ENCODE data around the gene ITGB1BP1.

Gene ITGB1BP1

DNA sequence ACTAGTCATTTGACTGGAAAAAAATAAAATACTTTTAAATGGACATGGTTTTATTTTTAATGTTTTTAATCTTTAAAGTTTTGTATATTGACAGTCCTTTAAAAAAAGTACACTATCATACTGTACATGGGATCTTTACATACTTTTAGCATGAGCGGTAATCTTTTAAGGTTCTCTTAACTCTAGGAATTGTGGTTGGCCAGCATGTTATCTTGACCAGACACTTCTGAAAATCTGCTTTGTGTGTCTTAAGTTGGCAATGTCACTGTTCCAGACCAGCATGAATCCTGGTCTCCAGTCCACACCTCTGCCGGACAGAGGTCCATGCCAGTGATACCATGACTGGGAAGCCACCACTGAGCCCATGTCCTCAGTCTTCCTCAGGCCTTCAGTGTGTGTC lies 17.7 kb downstream of the ITGB1BP1 start:
- CTCF ChIA-PET: no interaction called here
- no peak for DNase-seq (ENCODE audit: low read depth, low spot score)
- POLR2A ChIA-PET: no interaction called here
- TF ChIP-seq, protein P1, sequence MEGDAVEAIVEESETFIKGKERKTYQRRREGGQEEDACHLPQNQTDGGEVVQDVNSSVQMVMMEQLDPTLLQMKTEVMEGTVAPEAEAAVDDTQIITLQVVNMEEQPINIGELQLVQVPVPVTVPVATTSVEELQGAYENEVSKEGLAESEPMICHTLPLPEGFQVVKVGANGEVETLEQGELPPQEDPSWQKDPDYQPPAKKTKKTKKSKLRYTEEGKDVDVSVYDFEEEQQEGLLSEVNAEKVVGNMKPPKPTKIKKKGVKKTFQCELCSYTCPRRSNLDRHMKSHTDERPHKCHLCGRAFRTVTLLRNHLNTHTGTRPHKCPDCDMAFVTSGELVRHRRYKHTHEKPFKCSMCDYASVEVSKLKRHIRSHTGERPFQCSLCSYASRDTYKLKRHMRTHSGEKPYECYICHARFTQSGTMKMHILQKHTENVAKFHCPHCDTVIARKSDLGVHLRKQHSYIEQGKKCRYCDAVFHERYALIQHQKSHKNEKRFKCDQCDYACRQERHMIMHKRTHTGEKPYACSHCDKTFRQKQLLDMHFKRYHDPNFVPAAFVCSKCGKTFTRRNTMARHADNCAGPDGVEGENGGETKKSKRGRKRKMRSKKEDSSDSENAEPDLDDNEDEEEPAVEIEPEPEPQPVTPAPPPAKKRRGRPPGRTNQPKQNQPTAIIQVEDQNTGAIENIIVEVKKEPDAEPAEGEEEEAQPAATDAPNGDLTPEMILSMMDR (IDR thresholded peaks at IDR 0.05; ENCODE audit: insufficient read depth, low read length, missing control alignments): no peak
- no peak overlapping the region for H3K4me3 ChIP-seq (ENCODE audit: low read depth, low read length)

DNA sequence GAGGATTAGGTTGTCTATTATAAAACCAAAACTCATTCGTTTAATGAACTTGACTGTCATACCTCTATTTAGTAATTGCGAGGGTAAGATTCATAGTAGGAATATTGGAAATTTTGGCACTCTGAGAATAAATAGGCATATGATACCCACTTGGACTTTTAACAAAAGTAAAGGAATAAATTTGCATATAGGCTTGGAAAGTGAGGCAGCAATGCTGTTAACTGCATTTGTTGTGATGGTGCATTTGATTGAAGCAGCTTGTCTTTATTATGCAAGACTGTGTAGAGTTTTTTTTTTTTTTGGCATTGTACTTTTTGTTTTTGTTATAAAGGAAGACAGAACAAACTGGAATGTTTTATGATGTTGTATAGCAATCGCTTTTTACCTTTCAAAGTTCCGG lies 18.9 kb downstream of the ITGB1BP1 start:
- CTCF ChIA-PET: interaction anchor here (1.2 kb wide), 1 partner anchor 10 kb away, joined by 3 read pairs; no protein-coding TSS in a partner anchor
- no peak overlapping the region for H3K4me3 ChIP-seq (ENCODE audit: low read depth, low read length)
- POLR2A ChIA-PET: no interaction called here
- TF ChIP-seq, protein P1 (IDR thresholded peaks at IDR 0.05; ENCODE audit: insufficient read depth, low read length, missing control alignments): no peak
- DNase-seq (ENCODE audit: low read depth, low spot score): no peak

DNA sequence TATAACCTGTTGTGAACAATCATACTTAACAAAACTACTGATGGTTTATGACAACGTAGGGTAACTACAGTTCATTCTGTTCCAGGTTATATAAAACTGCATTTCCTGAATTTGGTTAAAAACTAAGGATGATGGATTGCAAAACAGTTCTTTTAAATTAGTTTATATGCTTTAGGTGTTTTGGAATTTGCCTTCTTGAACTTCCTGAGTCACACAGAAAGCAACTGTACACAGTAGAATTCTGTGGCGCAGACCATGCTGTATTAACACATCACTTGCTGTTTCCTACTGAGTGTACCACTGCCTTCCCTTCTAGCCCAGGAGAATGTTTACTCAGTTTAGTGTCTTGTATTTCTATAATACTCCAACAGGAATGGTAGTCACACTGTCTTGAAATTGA lies 19.4 kb downstream of the ITGB1BP1 start:
- TF ChIP-seq, protein P1 (IDR thresholded peaks at IDR 0.05; ENCODE audit: insufficient read depth, low read length, missing control alignments): no peak
- ChIA-PET CTCF (interaction anchor here (1.2 kb wide), 1 partner anchor 10 kb away, joined by 3 read pairs; no protein-coding TSS in a partner anchor), POLR2A (no interaction called here)
- no peak overlapping the region for H3K4me3 ChIP-seq (ENCODE audit: low read depth, low read length)
- DNase-seq (ENCODE audit: low read depth, low spot score): no peak

DNA sequence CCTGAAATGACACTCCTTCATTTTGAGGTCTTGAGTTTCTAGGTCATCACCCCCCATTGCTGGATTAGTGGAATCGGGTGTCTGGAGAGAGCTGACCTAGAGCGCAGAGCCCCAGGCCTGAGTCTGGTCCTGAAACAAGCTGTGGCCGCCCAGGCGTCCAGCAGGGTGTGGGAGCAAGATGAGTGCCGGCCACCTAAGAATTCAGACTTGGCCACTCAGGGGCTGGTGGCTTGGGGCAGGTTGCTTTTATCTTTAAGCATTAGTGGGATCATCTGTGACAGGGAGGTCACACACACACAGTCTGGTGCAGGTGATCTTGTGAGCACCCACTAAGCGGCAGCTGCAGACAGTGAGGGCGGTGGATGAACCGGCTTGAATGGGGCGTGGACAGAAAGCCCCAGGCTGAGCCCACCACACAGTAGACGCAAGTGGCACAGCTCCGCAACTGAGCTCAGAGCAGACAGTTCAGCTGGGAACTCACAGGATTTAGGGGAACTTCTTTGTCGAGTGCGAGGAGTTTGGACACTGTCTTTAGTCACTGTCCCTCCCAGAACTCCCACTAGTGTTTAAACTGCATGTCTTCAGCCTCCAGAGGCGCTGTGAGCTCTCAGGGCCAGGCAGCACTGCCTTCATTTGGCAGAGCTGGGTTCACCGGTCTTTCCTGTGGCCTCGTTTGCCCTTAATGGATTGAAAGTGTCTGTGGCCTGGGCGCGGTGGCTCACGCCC lies 21.5 kb downstream of the ITGB1BP1 start:
- POLR2A ChIA-PET: no interaction called here
- CTCF ChIA-PET: interaction anchor here (1.9 kb wide), 1 partner anchor 9 kb away, joined by 5 read pairs; no protein-coding TSS in a partner anchor
- TF ChIP-seq, protein P1 (IDR thresholded peaks at IDR 0.05; ENCODE audit: insufficient read depth, low read length, missing control alignments): no peak
- no peak overlapping the region for H3K4me3 ChIP-seq (ENCODE audit: low read depth, low read length)
- no peak for DNase-seq (ENCODE audit: low read depth, low spot score)

DNA sequence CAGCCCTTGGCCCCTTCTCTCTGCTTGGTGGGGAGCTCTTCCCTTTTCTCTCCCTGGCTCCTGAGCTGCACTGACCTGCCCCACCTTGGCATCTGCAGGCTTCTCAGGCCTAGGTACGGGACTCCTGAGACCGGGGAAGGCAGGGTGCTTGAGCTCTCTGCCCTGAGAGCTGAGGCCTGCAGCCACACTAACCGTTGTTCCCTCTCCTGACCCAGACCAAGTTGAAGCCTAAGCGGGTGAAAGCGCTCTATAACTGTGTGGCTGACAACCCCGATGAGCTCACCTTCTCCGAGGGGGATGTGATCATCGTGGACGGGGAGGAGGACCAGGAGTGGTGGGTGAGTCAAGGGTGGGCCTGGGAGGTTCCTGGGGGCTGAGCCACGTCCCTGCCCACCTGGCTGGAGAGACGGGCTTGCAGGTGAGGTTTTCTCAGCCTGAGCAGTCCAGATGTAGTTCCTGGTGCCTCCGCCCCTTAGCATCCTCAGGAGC lies 22.2 kb downstream of the ITGB1BP1 start:
- H3K4me3 ChIP-seq (ENCODE audit: low read depth, low read length): no peak overlapping the region
- ChIA-PET POLR2A (no interaction called here), CTCF (interaction anchor here (1.9 kb wide), 1 partner anchor 8 kb away, joined by 5 read pairs; no protein-coding TSS in a partner anchor)
- DNase-seq (ENCODE audit: low read depth, low spot score): no peak
- TF ChIP-seq, protein P1 (IDR thresholded peaks at IDR 0.05; ENCODE audit: insufficient read depth, low read length, missing control alignments): no peak

DNA sequence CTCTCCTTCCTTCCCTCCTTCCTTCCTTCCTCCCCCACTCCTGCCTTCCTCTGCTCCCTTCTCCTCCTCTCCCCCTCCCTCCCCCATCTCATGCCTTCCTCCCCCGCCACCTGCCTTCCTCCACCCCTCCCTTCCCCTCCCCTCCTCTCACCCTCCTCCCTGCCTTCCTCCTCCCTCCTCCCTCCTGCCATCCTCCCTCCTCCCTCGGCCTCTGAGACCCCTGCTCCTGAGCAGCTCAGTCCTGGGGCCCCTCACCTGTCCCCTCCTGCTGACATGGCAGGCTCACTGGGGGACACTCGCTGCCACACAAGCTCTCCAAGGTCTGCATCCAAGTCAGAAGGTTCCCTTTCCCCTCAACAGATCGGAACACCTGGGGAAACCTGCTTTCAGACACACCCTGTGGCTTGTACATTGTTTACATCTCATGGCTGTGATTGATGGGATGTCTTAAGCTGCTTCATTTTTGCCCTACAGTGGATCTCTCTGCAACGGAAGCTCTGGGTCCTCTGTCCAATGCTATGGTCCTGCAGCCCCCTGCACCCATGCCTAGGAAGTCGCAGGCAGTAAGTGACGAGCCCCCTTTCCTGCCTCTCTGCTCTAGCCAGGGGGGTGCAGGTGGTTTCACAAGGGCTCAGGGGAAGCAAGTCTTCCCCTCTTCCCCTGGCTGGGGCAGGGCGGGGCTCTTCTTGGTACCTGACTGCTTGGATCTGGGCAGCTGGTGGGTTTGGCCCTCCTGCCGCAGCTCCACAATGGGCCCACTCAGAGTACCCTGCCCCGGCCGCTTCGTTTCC lies 22.9 kb downstream of the ITGB1BP1 start:
- ChIA-PET POLR2A (no interaction called here), CTCF (interaction anchor here (1.9 kb wide), 1 partner anchor 8 kb away, joined by 5 read pairs; no protein-coding TSS in a partner anchor)
- TF ChIP-seq, protein P1 (IDR thresholded peaks at IDR 0.05; ENCODE audit: insufficient read depth, low read length, missing control alignments): no peak
- no peak for DNase-seq (ENCODE audit: low read depth, low spot score)
- no peak overlapping the region for H3K4me3 ChIP-seq (ENCODE audit: low read depth, low read length)

All from AG04449 (cell line).